ENCODE measurements around the gene SIRT3.

SIRT3 gene

DNA sequence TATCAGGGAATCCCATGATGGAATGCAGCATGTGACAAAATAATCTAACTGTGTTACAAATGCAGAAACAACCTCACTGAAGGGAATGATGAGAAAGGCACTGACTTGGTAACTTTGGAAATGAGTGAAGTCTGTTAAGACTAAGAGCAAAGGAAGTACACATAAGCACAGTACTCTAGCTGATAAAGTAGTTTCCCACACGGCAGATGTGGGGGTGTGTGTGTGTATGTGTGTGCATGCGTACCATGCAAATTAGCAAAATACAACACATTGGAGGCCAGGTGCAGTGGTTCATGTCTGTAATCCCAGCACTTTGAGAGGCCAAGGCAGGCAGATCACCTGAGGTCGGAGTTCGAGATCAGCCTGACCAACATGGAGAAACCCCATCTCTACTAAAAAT, 25.5 kb upstream of the SIRT3 start:
- no peak overlapping the region for H3K23ac ChIP-seq (ENCODE audit: low read length in 2 of 2)
- no peak for DNase-seq
- WGBS = 94% methylated on average over 4 of the region's 4 CpGs

DNA sequence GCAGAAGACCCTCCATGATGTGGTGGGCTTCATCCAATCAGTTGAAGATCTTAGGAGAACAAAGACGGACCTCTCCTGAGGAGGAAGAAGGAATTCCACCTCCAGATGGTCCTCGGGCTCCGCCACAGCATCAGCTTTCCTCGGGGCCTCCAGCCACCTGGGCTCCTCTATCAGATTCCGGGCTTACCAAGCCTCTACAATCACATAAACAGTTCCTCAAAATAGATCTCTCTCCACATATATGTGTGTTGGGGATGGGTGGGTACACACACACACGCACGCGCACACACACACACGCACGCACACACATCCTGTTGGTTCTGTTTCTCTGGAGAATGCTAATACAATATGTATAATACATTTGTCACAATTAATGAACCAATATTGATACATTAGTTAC, 23.3 kb upstream of the SIRT3 start:
- Histone ChIP-seq H3K4me3 (ENCODE audit: insufficient read depth in 1 of 2, low read depth in 1 of 2, low read length in 2 of 2) (no peak overlapping the region), H3K14ac (ENCODE audit: low read length in 2 of 2) (no peak overlapping the region), H3K4ac (ENCODE audit: low read depth in 1 of 2, low read length in 2 of 2) (no peak overlapping the region), H3K18ac (ENCODE audit: low read depth in 1 of 2, low read length in 2 of 2) (no peak overlapping the region), H2BK15ac (ENCODE audit: low read depth, poor library complexity, severe bottlenecking) (no peak overlapping the region), H3K9ac (ENCODE audit: low read length) (no peak overlapping the region), H3K27me3 (ENCODE audit: control insufficient read depth in 1 of 2, insufficient read depth in 1 of 2, low read length in 2 of 2) (peaks cover 0 to 34% of the 10 kb centered on the region in 2 experiments), H3K36me3 (ENCODE audit: control insufficient read depth in 1 of 2, insufficient read depth in 2 of 2, low read depth in 1 of 2, low read length in 2 of 2) (no peaks in the 10 kb centered on the region), H3K23ac (ENCODE audit: low read length in 2 of 2) (no peak overlapping the region), H3K79me1 (replicated peaks; ENCODE audit: low read length, poor library complexity, severe bottlenecking) (no peaks in the 10 kb centered on the region), H3K9me3 (ENCODE audit: control insufficient read depth, low read length) (no peaks in the 10 kb centered on the region), H3K27ac (ENCODE audit: low read length, poor library complexity, severe bottlenecking) (no peak overlapping the region), H2BK5ac (ENCODE audit: low read depth, low read length, poor library complexity, severe bottlenecking) (no peak overlapping the region), H3K4me2 (ENCODE audit: low read length, poor library complexity, severe bottlenecking) (no peak overlapping the region), H2BK120ac (ENCODE audit: low read depth, low read length) (no peak overlapping the region), H2BK12ac (ENCODE audit: low read length in 2 of 2) (no peak overlapping the region), H4K8ac (ENCODE audit: low read length) (no peak overlapping the region), H4K91ac (ENCODE audit: low read length) (no peak overlapping the region), H3K4me1 (ENCODE audit: control insufficient read depth, insufficient read depth, low read depth, low read length) (no peaks in the 10 kb centered on the region), H2AK5ac (ENCODE audit: low read length, severe bottlenecking) (no peak overlapping the region), H2AFZ (ENCODE audit: low read depth, low read length) (no peak overlapping the region)
- WGBS = 87% methylated on average over 2 of the region's 10 CpGs
- DNase-seq = no peak

More for the DNA sequence above, 25.5 kb upstream of the SIRT3 start:
- H2BK15ac ChIP-seq (ENCODE audit: low read depth, poor library complexity, severe bottlenecking) = no peak overlapping the region
- no peaks in the 10 kb centered on the region for H3K9me3 ChIP-seq (ENCODE audit: control insufficient read depth, low read length)
- H3K79me1 ChIP-seq (replicated peaks; ENCODE audit: low read length, poor library complexity, severe bottlenecking) = no peaks in the 10 kb centered on the region
- no peak overlapping the region for H3K18ac ChIP-seq (ENCODE audit: low read depth in 1 of 2, low read length in 2 of 2)
- H3K4me1 ChIP-seq (ENCODE audit: control insufficient read depth, insufficient read depth, low read depth, low read length) = no peaks in the 10 kb centered on the region
- no peak overlapping the region for H3K4ac ChIP-seq (ENCODE audit: low read depth in 1 of 2, low read length in 2 of 2)
- no peak overlapping the region for H2BK5ac ChIP-seq (ENCODE audit: low read depth, low read length, poor library complexity, severe bottlenecking)
- no peak overlapping the region for H2AFZ ChIP-seq (ENCODE audit: low read depth, low read length)
- H3K27me3 ChIP-seq (ENCODE audit: control insufficient read depth in 1 of 2, insufficient read depth in 1 of 2, low read length in 2 of 2) = peaks cover 0 to 34% of the 10 kb centered on the region in 2 experiments
- H3K27ac ChIP-seq (ENCODE audit: low read length, poor library complexity, severe bottlenecking) = no peak overlapping the region
- no peak overlapping the region for H2AK5ac ChIP-seq (ENCODE audit: low read length, severe bottlenecking)
- H3K36me3 ChIP-seq (ENCODE audit: control insufficient read depth in 1 of 2, insufficient read depth in 2 of 2, low read depth in 1 of 2, low read length in 2 of 2) = no peaks in the 10 kb centered on the region
- H4K91ac ChIP-seq (ENCODE audit: low read length) = no peak overlapping the region
- H2BK12ac ChIP-seq (ENCODE audit: low read length in 2 of 2) = no peak overlapping the region
- no peak overlapping the region for H2BK120ac ChIP-seq (ENCODE audit: low read depth, low read length)
- no peak overlapping the region for H3K4me2 ChIP-seq (ENCODE audit: low read length, poor library complexity, severe bottlenecking)
- H3K14ac ChIP-seq (ENCODE audit: low read length in 2 of 2) = no peak overlapping the region
- H3K9ac ChIP-seq (ENCODE audit: low read length) = no peak overlapping the region
- no peak overlapping the region for H4K8ac ChIP-seq (ENCODE audit: low read length)
- no peak overlapping the region for H3K4me3 ChIP-seq (ENCODE audit: insufficient read depth in 1 of 2, low read depth in 1 of 2, low read length in 2 of 2)

DNA sequence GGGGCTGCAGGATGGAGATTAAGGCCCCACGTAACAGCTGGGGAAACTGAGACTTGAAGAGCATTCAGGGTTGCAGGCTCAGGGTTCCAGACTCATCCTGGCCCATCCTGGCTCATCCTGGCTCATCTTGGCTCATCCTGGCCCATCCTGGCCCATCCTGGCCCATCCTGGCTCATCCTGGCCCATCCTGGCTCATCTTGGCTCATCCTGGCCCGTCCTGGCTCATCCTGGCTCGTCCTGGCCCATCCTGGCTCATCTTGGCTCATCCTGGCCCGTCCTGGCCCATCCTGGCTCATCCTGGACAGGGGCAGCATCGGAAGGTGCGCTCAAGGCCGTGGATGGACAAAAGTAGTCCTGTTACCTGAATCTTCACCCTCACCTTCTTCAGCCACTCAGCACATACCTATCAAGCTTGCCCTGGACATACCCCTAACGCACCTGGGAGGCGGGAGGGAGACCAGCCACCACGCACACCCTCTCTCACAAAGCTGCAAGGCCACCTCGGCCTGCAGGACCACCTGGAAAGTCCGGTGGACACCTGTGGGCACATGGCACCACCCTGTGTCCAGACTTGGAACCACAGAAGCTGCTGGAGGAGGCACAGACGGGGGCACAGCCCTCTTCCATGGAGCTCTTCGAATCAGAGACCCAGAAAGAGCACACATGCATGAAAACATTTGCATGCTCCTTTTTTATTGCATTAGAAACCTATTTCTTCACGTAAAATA, 21.8 kb upstream of the SIRT3 start:
- H3K27me3 ChIP-seq (ENCODE audit: control insufficient read depth in 1 of 2, insufficient read depth in 1 of 2, low read length in 2 of 2) = peaks cover 0 to 34% of the 10 kb centered on the region in 2 experiments
- H2BK120ac ChIP-seq (ENCODE audit: low read depth, low read length) = no peak overlapping the region
- H3K36me3 ChIP-seq (ENCODE audit: control insufficient read depth in 1 of 2, insufficient read depth in 2 of 2, low read depth in 1 of 2, low read length in 2 of 2) = peaks cover 11% of the 10 kb centered on the region in 2 experiments
- H3K79me1 ChIP-seq (replicated peaks; ENCODE audit: low read length, poor library complexity, severe bottlenecking) = no peaks in the 10 kb centered on the region
- H3K23ac ChIP-seq (ENCODE audit: low read length in 2 of 2) = no peak overlapping the region
- H4K91ac ChIP-seq (ENCODE audit: low read length) = no peak overlapping the region
- WGBS = 84% methylated on average over 15 of the region's 15 CpGs
- no peak overlapping the region for H2AFZ ChIP-seq (ENCODE audit: low read depth, low read length)
- H3K4me3 ChIP-seq (ENCODE audit: insufficient read depth in 1 of 2, low read depth in 1 of 2, low read length in 2 of 2) = no peak overlapping the region
- no peak overlapping the region for H3K27ac ChIP-seq (ENCODE audit: low read length, poor library complexity, severe bottlenecking)
- H2BK15ac ChIP-seq (ENCODE audit: low read depth, poor library complexity, severe bottlenecking) = no peak overlapping the region
- no peak overlapping the region for H2BK12ac ChIP-seq (ENCODE audit: low read length in 2 of 2)
- H3K18ac ChIP-seq (ENCODE audit: low read depth in 1 of 2, low read length in 2 of 2) = no peak overlapping the region
- H3K9ac ChIP-seq (ENCODE audit: low read length) = no peak overlapping the region
- H3K14ac ChIP-seq (ENCODE audit: low read length in 2 of 2) = peak overlapping the region in 1 of 2 experiments; percentile 8
- no peak overlapping the region for H4K8ac ChIP-seq (ENCODE audit: low read length)
- no peak for DNase-seq
- no peaks in the 10 kb centered on the region for H3K9me3 ChIP-seq (ENCODE audit: control insufficient read depth, low read length)
- H3K4me2 ChIP-seq (ENCODE audit: low read length, poor library complexity, severe bottlenecking) = no peak overlapping the region
- H3K4me1 ChIP-seq (ENCODE audit: control insufficient read depth, insufficient read depth, low read depth, low read length) = no peaks in the 10 kb centered on the region
- no peak overlapping the region for H2BK5ac ChIP-seq (ENCODE audit: low read depth, low read length, poor library complexity, severe bottlenecking)
- no peak overlapping the region for H2AK5ac ChIP-seq (ENCODE audit: low read length, severe bottlenecking)
- H3K4ac ChIP-seq (ENCODE audit: low read depth in 1 of 2, low read length in 2 of 2) = no peak overlapping the region

DNA sequence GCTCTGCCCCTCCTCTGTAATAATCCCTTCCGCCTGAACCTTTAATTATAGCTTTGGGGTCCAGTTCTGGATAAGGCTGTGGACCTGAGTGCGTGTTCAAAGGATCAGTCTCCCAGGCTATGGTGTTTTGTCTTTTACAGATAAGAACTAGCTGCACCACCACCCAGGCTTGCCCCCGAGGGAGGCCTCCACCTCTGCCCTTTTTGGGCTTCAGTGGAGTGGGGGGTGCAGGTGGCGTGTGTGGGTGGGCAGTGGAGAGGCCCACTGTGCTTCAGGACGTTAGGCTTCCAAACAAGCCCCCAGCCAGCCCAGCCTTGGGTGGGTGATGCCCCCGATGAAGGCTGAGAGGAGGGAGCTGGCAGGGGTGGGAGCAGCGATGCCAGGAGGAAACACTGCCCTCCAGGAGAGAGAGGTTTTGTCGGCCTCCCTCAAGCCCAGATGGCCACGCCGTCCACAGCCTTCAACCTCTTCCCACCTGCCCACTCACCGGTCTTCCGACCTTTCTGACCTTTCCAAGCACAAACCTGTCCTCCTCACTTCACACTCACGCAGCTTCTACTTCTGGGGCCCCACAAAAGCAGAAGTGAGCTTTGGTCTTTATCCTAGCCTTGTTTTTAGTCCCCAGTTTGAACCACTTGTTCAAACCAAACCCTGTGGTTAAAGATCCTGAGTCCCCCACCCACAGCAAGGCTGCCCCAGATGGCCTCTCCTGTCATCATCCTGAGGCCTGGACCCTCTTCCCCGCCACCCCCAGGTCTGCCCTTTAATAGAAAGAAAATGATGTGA, 21.0 kb upstream of the SIRT3 start:
- H2BK15ac ChIP-seq (ENCODE audit: low read depth, poor library complexity, severe bottlenecking) = no peak overlapping the region
- peaks cover 19% of the 10 kb centered on the region in 2 experiments for H3K36me3 ChIP-seq (ENCODE audit: control insufficient read depth in 1 of 2, insufficient read depth in 2 of 2, low read depth in 1 of 2, low read length in 2 of 2)
- H3K27ac ChIP-seq (ENCODE audit: low read length, poor library complexity, severe bottlenecking) = no peak overlapping the region
- no peak overlapping the region for H2BK12ac ChIP-seq (ENCODE audit: low read length in 2 of 2)
- no peak overlapping the region for H2BK5ac ChIP-seq (ENCODE audit: low read depth, low read length, poor library complexity, severe bottlenecking)
- H3K9me3 ChIP-seq (ENCODE audit: control insufficient read depth, low read length) = no peaks in the 10 kb centered on the region
- peaks cover under 1% of the 10 kb centered on the region for H3K79me1 ChIP-seq (replicated peaks; ENCODE audit: low read length, poor library complexity, severe bottlenecking)
- peak overlapping the region in 1 of 2 experiments; percentile 67 for H3K23ac ChIP-seq (ENCODE audit: low read length in 2 of 2)
- no peak overlapping the region for H2AFZ ChIP-seq (ENCODE audit: low read depth, low read length)
- H3K27me3 ChIP-seq (ENCODE audit: control insufficient read depth in 1 of 2, insufficient read depth in 1 of 2, low read length in 2 of 2) = peaks cover 0 to 34% of the 10 kb centered on the region in 2 experiments
- H2BK120ac ChIP-seq (ENCODE audit: low read depth, low read length) = no peak overlapping the region
- H4K8ac ChIP-seq (ENCODE audit: low read length) = no peak overlapping the region
- H3K14ac ChIP-seq (ENCODE audit: low read length in 2 of 2) = no peak overlapping the region
- H3K18ac ChIP-seq (ENCODE audit: low read depth in 1 of 2, low read length in 2 of 2) = no peak overlapping the region
- no peak overlapping the region for H2AK5ac ChIP-seq (ENCODE audit: low read length, severe bottlenecking)
- H3K4me1 ChIP-seq (ENCODE audit: control insufficient read depth, insufficient read depth, low read depth, low read length) = no peaks in the 10 kb centered on the region
- H3K9ac ChIP-seq (ENCODE audit: low read length) = no peak overlapping the region
- H3K4ac ChIP-seq (ENCODE audit: low read depth in 1 of 2, low read length in 2 of 2) = no peak overlapping the region
- H3K4me3 ChIP-seq (ENCODE audit: insufficient read depth in 1 of 2, low read depth in 1 of 2, low read length in 2 of 2) = no peak overlapping the region
- no peak overlapping the region for H4K91ac ChIP-seq (ENCODE audit: low read length)
- no peak for DNase-seq
- no peak overlapping the region for H3K4me2 ChIP-seq (ENCODE audit: low read length, poor library complexity, severe bottlenecking)
- WGBS = 86% methylated on average over 12 of the region's 14 CpGs

All from mesenchymal stem cell (in vitro differentiated cells and primary cell).